ENCODE results near the gene OR51E1.

Gene OR51E1

GRCh38 chr11:4682623-4683419 is 39.0 kb downstream of the OR51E1 start:
- no peaks in the 10 kb centered on the region for H3K9me3 ChIP-seq (ENCODE audit: insufficient read depth, low read length, severe bottlenecking)
- no peaks in the 10 kb centered on the region for H4K20me1 ChIP-seq (ENCODE audit: insufficient read depth, low read length)
- ATAC-seq (ENCODE audit: insufficient read depth, low read depth) (no peak), DNase-seq (no peak)
- H3K27ac ChIP-seq (ENCODE audit: low read length): no peak overlapping the region
- H2AFZ ChIP-seq (ENCODE audit: low read depth, low read length): no peak overlapping the region
- H3K36me3 ChIP-seq (ENCODE audit: insufficient read depth, low read length): no peaks in the 10 kb centered on the region
- TF ChIP-seq EZH2 (IDR thresholded peaks at IDR 0.05; ENCODE audit: borderline replicate concordance, low read depth, low read length, severe bottlenecking) (no peak), CTCF (IDR thresholded peaks at IDR 0.05; ENCODE audit: borderline replicate concordance, extremely low read depth, low read length, poor library complexity, severe bottlenecking) (no peak)
- no peak overlapping the region for H3K4me3 ChIP-seq (ENCODE audit: low read depth in 1 of 2, low read length in 2 of 2)
- no peak overlapping the region for H3K9ac ChIP-seq (ENCODE audit: low read depth, low read length)
- peaks cover 4% of the 10 kb centered on the region for H3K27me3 ChIP-seq (ENCODE audit: insufficient read depth, low read length, poor library complexity)
- H3K4me1 ChIP-seq (ENCODE audit: insufficient read depth, low read length): no peaks in the 10 kb centered on the region
- H3K79me2 ChIP-seq (ENCODE audit: insufficient read depth, low read length): no peaks in the 10 kb centered on the region
- H3K4me2 ChIP-seq (ENCODE audit: insufficient read depth, low read length): no peak overlapping the region

- DNase-seq (no peak), ATAC-seq (ENCODE audit: insufficient read depth, low read depth) (no peak)
- no peak for TF ChIP-seq CTCF (IDR thresholded peaks at IDR 0.05; ENCODE audit: borderline replicate concordance, extremely low read depth, low read length, poor library complexity, severe bottlenecking)
- no peaks in the 10 kb centered on the region for H4K20me1 ChIP-seq (ENCODE audit: insufficient read depth, low read length)
- H3K9ac ChIP-seq (ENCODE audit: low read depth, low read length): no peak overlapping the region
- no peaks in the 10 kb centered on the region for H3K79me2 ChIP-seq (ENCODE audit: insufficient read depth, low read length)
- no peaks in the 10 kb centered on the region for H3K4me1 ChIP-seq (ENCODE audit: insufficient read depth, low read length)
- no peak overlapping the region for H3K4me2 ChIP-seq (ENCODE audit: insufficient read depth, low read length)
- no peak overlapping the region for H2AFZ ChIP-seq (ENCODE audit: low read depth, low read length)
- no peak overlapping the region for H3K4me3 ChIP-seq (ENCODE audit: low read depth in 1 of 2, low read length in 2 of 2)
- H3K9me3 ChIP-seq (ENCODE audit: insufficient read depth, low read length, severe bottlenecking): no peaks in the 10 kb centered on the region
- no peak overlapping the region for H3K27ac ChIP-seq (ENCODE audit: low read length)
- no peaks in the 10 kb centered on the region for H3K36me3 ChIP-seq (ENCODE audit: insufficient read depth, low read length)
- peaks cover 4% of the 10 kb centered on the region for H3K27me3 ChIP-seq (ENCODE audit: insufficient read depth, low read length, poor library complexity)
These were observed 41.0 kb downstream of the OR51E1 start for GRCh38 chr11:4684631-4685285.

- Histone ChIP-seq H4K20me1 (ENCODE audit: insufficient read depth, low read length) (no peaks in the 10 kb centered on the region), H3K4me1 (ENCODE audit: insufficient read depth, low read length) (no peaks in the 10 kb centered on the region), H3K36me3 (ENCODE audit: insufficient read depth, low read length) (no peaks in the 10 kb centered on the region), H2AFZ (ENCODE audit: low read depth, low read length) (no peak overlapping the region), H3K9ac (ENCODE audit: low read depth, low read length) (no peak overlapping the region), H3K27me3 (ENCODE audit: insufficient read depth, low read length, poor library complexity) (peaks cover 9% of the 10 kb centered on the region), H3K4me3 (ENCODE audit: low read depth in 1 of 2, low read length in 2 of 2) (no peak overlapping the region), H3K9me3 (ENCODE audit: insufficient read depth, low read length, severe bottlenecking) (no peaks in the 10 kb centered on the region), H3K79me2 (ENCODE audit: insufficient read depth, low read length) (no peaks in the 10 kb centered on the region), H3K4me2 (ENCODE audit: insufficient read depth, low read length) (no peak overlapping the region), H3K27ac (ENCODE audit: low read length) (no peak overlapping the region)
- DNase-seq (no peak), ATAC-seq (ENCODE audit: insufficient read depth, low read depth) (no peak)
- TF ChIP-seq EZH2 (IDR thresholded peaks at IDR 0.05; ENCODE audit: borderline replicate concordance, low read depth, low read length, severe bottlenecking): no peak
- no peak for TF ChIP-seq CTCF (IDR thresholded peaks at IDR 0.05; ENCODE audit: borderline replicate concordance, extremely low read depth, low read length, poor library complexity, severe bottlenecking)
These were observed 51.7 kb downstream of the OR51E1 start for GRCh38 chr11:4695442-4695841.

Measured in DND-41 (cell line).